Stimulated activated CD8-positive, alpha-beta memory T cell treated with anti-CD3 and anti-CD28 coated beads, Interleukin-7, amount 100 ng/mL, for 1 hour (primary cell): ENCODE data around the gene BET1.

Experiments used
- DNase-seq, 2 donors: peaks; one replicate each; pipeline ENCODE4 v3.0.0-alpha.2; 2020; ENCODE audit warnings: low read depth in 2 of 2

Gene BET1

GRCh38 chr7:94012746-94013145, 8.6 kb upstream of the BET1 start:
- DNase-seq, result no peak

- no peak for DNase-seq
Observed at GRCh38 chr7:94011714-94012353, 7.7 kb upstream of the BET1 start.

GRCh38 chr7:94008537-94008936, 4.4 kb upstream of the BET1 start:
- DNase-seq, result no peak

GRCh38 chr7:94005753-94006152, 1.6 kb upstream of the BET1 start:
- no peak for DNase-seq

- DNase-seq, result no peak
Observed at GRCh38 chr7:94003446-94004023, 620 bp downstream of the BET1 start.

- no peak for DNase-seq
Observed at GRCh38 chr7:94001396-94001795, 2.8 kb downstream of the BET1 start.

GRCh38 chr7:93997868-93998267, 6.3 kb downstream of the BET1 start:
- DNase-seq, result no peak

GRCh38 chr7:93992421-93993110, 11.6 kb downstream of the BET1 start:
- DNase-seq, result no peak

GRCh38 chr7:93987297-93987696, 16.9 kb downstream of the BET1 start:
- DNase-seq, result no peak

GRCh38 chr7:93985101-93985500, 19.1 kb downstream of the BET1 start:
- no peak for DNase-seq

GRCh38 chr7:93984024-93984423, 20.1 kb downstream of the BET1 start:
- DNase-seq, result no peak

- DNase-seq, result no peak
Observed at GRCh38 chr7:93981480-93981874, 22.7 kb downstream of the BET1 start.

GRCh38 chr7:93980744-93981479, 23.2 kb downstream of the BET1 start:
- no peak for DNase-seq

GRCh38 chr7:93977211-93977950, 26.8 kb downstream of the BET1 start:
- DNase-seq, result no peak

GRCh38 chr7:93973134-93973533, 31.0 kb downstream of the BET1 start:
- no peak for DNase-seq

- DNase-seq, result no peak
Observed at GRCh38 chr7:93972029-93972725, 32.0 kb downstream of the BET1 start.

- DNase-seq, result no peak
Observed at GRCh38 chr7:93968911-93969620, 35.1 kb downstream of the BET1 start.

- DNase-seq, result no peak
Observed at GRCh38 chr7:93964813-93965212, 39.3 kb downstream of the BET1 start.

- DNase-seq, result no peak
Observed at GRCh38 chr7:93964262-93964661, 39.9 kb downstream of the BET1 start.

- no peak for DNase-seq
Observed at GRCh38 chr7:93960986-93961385, 43.2 kb downstream of the BET1 start.

GRCh38 chr7:93958651-93959050, 45.5 kb downstream of the BET1 start:
- no peak for DNase-seq
